Hepatocyte (in vitro differentiated cells): ENCODE data around the gene COL4A3.

Source experiments
- CTCF ChIP-seq: fragments of 200-600 bp; sonication (generic); IDR thresholded peaks from 2 replicates; pipeline ENCODE4 v1.5.1; 2016; ENCODE audit warnings: antibody characterized with exemption, mild to moderate bottlenecking; ENCODE audit not compliant: poor library complexity
- EZH2 ChIP-seq: fragments of 200-600 bp; sonication (generic); IDR thresholded peaks from 2 replicates; pipeline ENCODE4 v1.6.1; 2016; ENCODE audit warnings: antibody characterized with exemption, mild to moderate bottlenecking, borderline replicate concordance
- EZH2phosphoT487 ChIP-seq: fragments of 200-600 bp; sonication (generic); IDR thresholded peaks from one replicate; pipeline ENCODE4 v1.6.1; 2018; ENCODE audit warnings: antibody characterized with exemption, mild to moderate bottlenecking, low read depth, moderate library complexity; ENCODE audit not compliant: unreplicated experiment, severe bottlenecking

- TF ChIP-seq CTCF (no peak), EZH2phosphoT487 (no peak), EZH2 (no peak)
Observed at GRCh38 chr2:227222292-227222691, 57.9 kb downstream of the COL4A3 start.
